Common myeloid progenitor, CD34-positive (primary cell): ENCODE results near the gene RPAP2.
A peak's percentile ranks its signal among the peaks of the same experiment; 100 is the strongest.
"Not testable (repeated sequence)": the region's sequence is repeated elsewhere in the genome, so short reads cannot be mapped to it uniquely, and the experiment has no call there.

Source experiments
- CTCF ChIA-PET: fragments of 350-600 bp; sonication (Branson Sonifier 250); formaldehyde crosslinking; loops from one replicate; lab custom pipeline; 2021; ENCODE audit warnings: antibody characterized with exemption; lab: Charles Lee
- POLR2A ChIA-PET: fragments of 350-600 bp; sonication (Branson Sonifier 250); formaldehyde crosslinking; loops from one replicate; lab custom pipeline; 2021; ENCODE audit warnings: antibody characterized with exemption; lab: Charles Lee
- DNase-seq, 3 donors: peaks; one replicate each; pipeline versions ENCODE4 v3.0.0 to v3.0.0-alpha.2; 2013
- H3K27ac ChIP-seq, 2 experiments: 1 replicate in 1 of 2; 2 replicates in 1 of 2; pipeline ENCODE4 v1.7.0; 2013; ENCODE audit warnings: inconsistent platforms in 2 of 2, low read length in 2 of 2, mild to moderate bottlenecking in 2 of 2, low read depth in 1 of 2, moderate library complexity in 1 of 2; ENCODE audit not compliant: severe bottlenecking in 2 of 2, insufficient read depth in 1 of 2, poor library complexity in 1 of 2
- H3K27me3 ChIP-seq, 5 experiments: replicated peaks in 2 of 5; 1 replicate in 3 of 5; 2 replicates in 2 of 5; pipeline versions ENCODE4 v1.6.1 to v1.7.0; 2013; ENCODE audit warnings: low read length in 4 of 5, mild to moderate bottlenecking in 2 of 5, moderate library complexity in 2 of 5, inconsistent platforms in 1 of 5; ENCODE audit not compliant: insufficient read depth in 5 of 5, control insufficient read depth in 4 of 5
- H3K36me3 ChIP-seq, 4 experiments: 1 replicate in 2 of 4; 2 replicates in 2 of 4; pipeline versions ENCODE4 v1.6.1 to v1.7.0; 2013; ENCODE audit warnings: low read length in 3 of 4, control low read depth in 1 of 4, mild to moderate bottlenecking in 1 of 4; ENCODE audit not compliant: control insufficient read depth in 4 of 4, insufficient read depth in 4 of 4
- H3K4me1 ChIP-seq, 4 experiments: 1 replicate in 3 of 4; 2 replicates in 1 of 4; pipeline versions ENCODE4 v1.6.1 to v1.7.1; 2013; ENCODE audit warnings: low read length in 3 of 4, mild to moderate bottlenecking in 3 of 4, control low read depth in 1 of 4, inconsistent platforms in 1 of 4, moderate library complexity in 1 of 4; ENCODE audit not compliant: control insufficient read depth in 4 of 4, insufficient read depth in 4 of 4; ENCODE audit errors: control extremely low read depth in 1 of 4
- H3K4me3 ChIP-seq, 7 experiments: 1 replicate in 4 of 7; 2 replicates in 3 of 7; pipeline versions ENCODE4 v1.5.1 to v1.7.0; 2013; ENCODE audit warnings: mild to moderate bottlenecking in 7 of 7, low read length in 6 of 7, moderate library complexity in 6 of 7, inconsistent platforms in 2 of 7, low read depth in 2 of 7, control low read depth in 1 of 7; ENCODE audit not compliant: insufficient read depth in 4 of 7, control insufficient read depth in 1 of 7; ENCODE audit errors: extremely low read depth in 1 of 7
- H3K9me3 ChIP-seq, 5 experiments: 1 replicate in 4 of 5; 2 replicates in 1 of 5; pipeline versions ENCODE4 v1.6.1 to v1.7.1; 2013; ENCODE audit warnings: low read length in 4 of 5, mild to moderate bottlenecking in 2 of 5, inconsistent platforms in 1 of 5, low read depth in 1 of 5, moderate library complexity in 1 of 5; ENCODE audit not compliant: control insufficient read depth in 4 of 5, insufficient read depth in 2 of 5; ENCODE audit errors: control extremely low read depth in 1 of 5
- WGBS: methylation state at CpG from one replicate; pipeline ENCODE4 v1.1.5; 2013; ENCODE audit not compliant: insufficient coverage; 5-methylcytosine and 5-hydroxymethylcytosine counted together

RPAP2 gene

GRCh38 chr1:92365378-92366039 is 66.7 kb downstream of the RPAP2 start:
- WGBS, result 83% methylated on average over 2 of the region's 4 CpGs
- peaks cover 0 to 17% (median under 1%) of the 10 kb centered on the region in 4 experiments for H3K36me3 ChIP-seq
- no peak overlapping the region for H3K4me3 ChIP-seq
- H3K4me1 ChIP-seq, result peaks cover 8 to 58% (median 20%) of the 10 kb centered on the region in 4 experiments
- POLR2A ChIA-PET, result no interaction called here
- no peaks in the 10 kb centered on the region for H3K9me3 ChIP-seq
- no peak overlapping the region for H3K27ac ChIP-seq
- CTCF ChIA-PET, result interaction anchor here (0.9 kb wide), 1 partner anchor 368 kb away, joined by 3 read pairs; no protein-coding TSS in a partner anchor
- DNase-seq, result no peak
- H3K27me3 ChIP-seq, result no peaks in the 10 kb centered on the region

- H3K4me3 ChIP-seq, result no peak overlapping the region
- no peaks in the 10 kb centered on the region for H3K27me3 ChIP-seq
- peaks cover 0 to 16% (median 0%) of the 10 kb centered on the region in 4 experiments for H3K36me3 ChIP-seq
- WGBS, result 100% methylated on average over 2 of the region's 2 CpGs
- DNase-seq, result no peak
- peaks cover 8 to 58% (median 20%) of the 10 kb centered on the region in 4 experiments for H3K4me1 ChIP-seq
- ChIA-PET CTCF (interaction anchor here (0.9 kb wide), 1 partner anchor 369 kb away, joined by 3 read pairs; no protein-coding TSS in a partner anchor), POLR2A (no interaction called here)
- H3K9me3 ChIP-seq, result no peaks in the 10 kb centered on the region
- H3K27ac ChIP-seq, result no peak overlapping the region
These were observed 67.2 kb downstream of the RPAP2 start for GRCh38 chr1:92366040-92366395.

GRCh38 chr1:92367496-92367895 is 68.6 kb downstream of the RPAP2 start:
- CTCF ChIA-PET, result no interaction called here
- Histone ChIP-seq H3K4me1 (peaks cover 6 to 57% (median 20%) of the 10 kb centered on the region in 4 experiments), H3K4me3 (no peak overlapping the region), H3K27me3 (no peaks in the 10 kb centered on the region), H3K36me3 (peaks cover 0 to 19% (median 0%) of the 10 kb centered on the region in 4 experiments), H3K27ac (no peak overlapping the region), H3K9me3 (no peaks in the 10 kb centered on the region)
- POLR2A ChIA-PET, result no interaction called here
- peak in 1 of 3 donors; percentile 39 for DNase-seq
- WGBS, result 67% methylated on average over 1 of the region's 3 CpGs

GRCh38 chr1:92372164-92372563 is 73.3 kb downstream of the RPAP2 start:
- POLR2A ChIA-PET, result interaction anchor here (0.7 kb wide), 1 partner anchor 60 kb away, joined by 13 read pairs; no protein-coding TSS in a partner anchor

GRCh38 chr1:92374223-92374622 is 75.4 kb downstream of the RPAP2 start:
- 0% methylated on average over 1 of the region's 2 CpGs for WGBS
- Histone ChIP-seq H3K9me3 (no peaks in the 10 kb centered on the region), H3K4me3 (no peak overlapping the region), H3K4me1 (peaks cover 6 to 49% (median 34%) of the 10 kb centered on the region in 4 experiments), H3K27me3 (no peaks in the 10 kb centered on the region), H3K36me3 (peaks cover 0 to 6% (median 2%) of the 10 kb centered on the region in 4 experiments), H3K27ac (no peak overlapping the region)
- ChIA-PET POLR2A (no interaction called here), CTCF (interaction anchor here (1.3 kb wide), 1 partner anchor 30 kb away, joined by 3 read pairs; no protein-coding TSS in a partner anchor)
- peak in 1 of 3 donors; percentile 33 for DNase-seq

More at GRCh38 chr1:92372164-92372563, 73.3 kb downstream of the RPAP2 start:
- CTCF ChIA-PET, result no interaction called here
- Histone ChIP-seq H3K36me3 (peaks cover 0 to 7% (median 2%) of the 10 kb centered on the region in 4 experiments), H3K4me1 (peaks cover 8 to 61% (median 36%) of the 10 kb centered on the region in 4 experiments), H3K27me3 (no peaks in the 10 kb centered on the region), H3K4me3 (no peak overlapping the region), H3K9me3 (no peaks in the 10 kb centered on the region), H3K27ac (no peak overlapping the region)
- 100% methylated on average over 2 of the region's 2 CpGs for WGBS
- no peak for DNase-seq

- Histone ChIP-seq H3K27me3 (no peaks in the 10 kb centered on the region), H3K4me3 (peak overlapping the region in 2 of 7 experiments; percentile 6 to 36), H3K36me3 (peaks cover 0 to 11% (median 2%) of the 10 kb centered on the region in 4 experiments), H3K4me1 (peaks cover 2 to 42% (median 32%) of the 10 kb centered on the region in 4 experiments), H3K9me3 (no peaks in the 10 kb centered on the region), H3K27ac (peak overlapping the region; percentile 9 to 19)
- ChIA-PET POLR2A (interaction anchor here (0.6 kb wide), 1 partner anchor 392 kb away, joined by 3 read pairs; no protein-coding TSS in a partner anchor), CTCF (no interaction called here)
- DNase-seq, result peak; percentile 42 to 93 (median 85)
- WGBS, result no CpG with 5 or more reads among the region's 2 CpGs
These were observed 77.5 kb downstream of the RPAP2 start for GRCh38 chr1:92376345-92376744.

GRCh38 chr1:92377991-92378390 is 79.1 kb downstream of the RPAP2 start:
- POLR2A ChIA-PET, result interaction anchor here (0.9 kb wide), 1 partner anchor 43 kb away, joined by 4 read pairs; no protein-coding TSS in a partner anchor
- H3K9me3 ChIP-seq, H3K27me3 ChIP-seq, DNase-seq, H3K36me3 ChIP-seq, H3K4me3 ChIP-seq, H3K27ac ChIP-seq: not testable (repeated sequence)
- 100% methylated on average over 2 of the region's 4 CpGs for WGBS
- CTCF ChIA-PET, result interaction anchor here (0.8 to 1.4 kb wide), 2 partner anchors 35 to 245 kb away, joined by 3 read pairs; no protein-coding TSS in a partner anchor
- peaks cover 2 to 39% (median 32%) of the 10 kb centered on the region in 4 experiments for H3K4me1 ChIP-seq
